Measurements from ENCODE around the gene TMEM163. TPM values are rescaled to one million over a fixed set of nuclear protein-coding genes. Genes with fewer than 3 reads are reported as not detected.

The TMEM163 gene
- total RNA-seq, 1 experiment from 2014 or later = 4.1 TPM

DNA sequence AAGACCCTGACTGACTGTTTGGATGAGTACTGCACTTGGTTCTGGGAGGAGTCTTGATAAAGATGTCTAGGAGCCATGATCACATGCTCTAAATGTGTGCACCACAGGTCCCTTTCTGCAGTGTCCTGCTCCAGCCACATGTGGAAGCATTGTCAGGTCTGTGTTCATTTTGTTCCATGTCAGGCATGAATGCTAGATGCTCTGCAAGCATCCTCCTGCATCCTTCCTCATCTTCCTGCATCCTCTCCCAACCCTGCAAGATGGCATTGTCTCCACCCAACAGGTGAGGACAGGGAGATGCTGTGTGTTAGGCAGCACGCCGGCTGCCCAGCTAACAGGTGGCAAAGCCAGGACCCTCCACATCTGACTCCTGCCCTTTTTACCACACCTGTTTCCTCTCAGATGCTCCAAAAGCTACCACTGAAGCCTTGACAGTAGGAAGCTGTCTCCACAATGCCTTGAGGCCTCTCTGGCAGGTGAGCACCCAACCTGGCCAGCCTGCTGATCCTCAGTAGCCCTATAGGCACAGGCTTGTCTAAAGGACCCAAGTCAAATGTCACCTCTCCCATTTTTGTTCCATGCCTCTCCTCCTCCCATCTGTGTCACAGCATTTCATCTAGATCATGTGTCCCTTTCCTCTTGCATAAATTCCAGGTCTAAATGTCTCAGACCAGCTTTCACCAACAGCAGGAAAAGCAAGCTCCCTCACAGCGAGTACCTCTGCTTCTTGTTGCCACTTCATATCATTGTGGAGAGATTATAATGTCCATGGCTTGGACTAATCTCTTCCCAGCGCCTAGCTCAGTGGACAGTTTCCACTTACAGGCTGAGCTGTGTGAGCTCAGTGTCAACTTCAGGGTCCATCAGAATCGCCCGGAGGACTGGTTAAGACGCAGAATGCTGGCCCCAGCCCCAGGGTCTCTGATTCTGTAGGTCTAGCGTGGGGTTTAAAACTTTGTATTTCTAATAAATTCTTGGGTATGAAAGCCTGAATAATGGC lies 55.0 kb downstream of the TMEM163 start:
- Mint-ChIP-seq H3K27ac (ENCODE audit: unreplicated experiment) (no peak overlapping the region), H3K9me3 (ENCODE audit: unreplicated experiment) (no peaks in the 10 kb centered on the region), H3K27me3 (ENCODE audit: insufficient read depth, unreplicated experiment) (no peaks in the 10 kb centered on the region), H3K4me1 (ENCODE audit: low read depth, unreplicated experiment) (no peaks in the 10 kb centered on the region), H3K4me3 (ENCODE audit: unreplicated experiment) (no peak overlapping the region), H3K36me3 (ENCODE audit: insufficient read depth, unreplicated experiment) (no peaks in the 10 kb centered on the region)
- H3K36me3 ChIP-seq (ENCODE audit: control insufficient read depth, insufficient read depth, low read length) = no peaks in the 10 kb centered on the region
- ChIA-PET POLR2A (no interaction called here), CTCF (no interaction called here)
- BruUV-seq (replicated peaks) = no TSS peak
- no peak for TF ChIP-seq CTCF (IDR thresholded peaks at IDR 0.05; ENCODE audit: insufficient read depth in 1 of 2, low read depth in 1 of 2, low read length in 1 of 2, severe bottlenecking in 1 of 2, unreplicated experiment in 1 of 2)
- H3K4me3 ChIP-seq (ENCODE audit: low read depth, low read length) = no peak overlapping the region
- no peaks in the 10 kb centered on the region for H3K4me1 ChIP-seq
- no peak for DNase-seq
- H3K27me3 ChIP-seq (replicated peaks; ENCODE audit: control insufficient read depth, insufficient read depth, low read length) = no peaks in the 10 kb centered on the region; the same call in 1 of the 2 replicates
- intact Hi-C loops (cut with micrococcal nuclease; ENCODE audit: unreplicated experiment) = no loop called here
- H3K9me3 ChIP-seq = no peaks in the 10 kb centered on the region

DNA sequence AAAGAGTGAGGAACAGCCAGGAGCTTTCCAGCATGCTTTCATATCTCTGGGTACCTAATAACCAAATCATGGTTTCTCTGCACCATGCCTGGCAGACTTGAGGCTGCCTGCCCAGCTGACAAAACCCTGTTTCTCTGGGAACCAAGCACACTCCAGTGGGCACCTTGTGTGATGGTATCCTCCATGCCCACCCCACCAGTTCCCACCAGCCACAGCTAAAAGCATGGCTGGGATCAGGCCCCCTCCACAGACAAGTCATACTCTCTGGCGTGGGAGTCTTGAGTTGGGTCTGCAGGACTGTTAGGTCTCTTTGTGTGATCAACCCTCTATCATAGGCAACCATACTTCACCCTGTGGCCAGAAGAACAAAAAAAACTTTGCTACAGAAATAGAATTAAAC lies 56.0 kb downstream of the TMEM163 start:
- no peak overlapping the region for H3K4me3 ChIP-seq (ENCODE audit: low read depth, low read length)
- no peaks in the 10 kb centered on the region for H3K9me3 Mint-ChIP-seq (ENCODE audit: unreplicated experiment)
- no peak for TF ChIP-seq CTCF (IDR thresholded peaks at IDR 0.05; ENCODE audit: insufficient read depth in 1 of 2, low read depth in 1 of 2, low read length in 1 of 2, severe bottlenecking in 1 of 2, unreplicated experiment in 1 of 2)
- H3K27me3 ChIP-seq (replicated peaks; ENCODE audit: control insufficient read depth, insufficient read depth, low read length) = no peaks in the 10 kb centered on the region; the same call in 1 of the 2 replicates
- ChIA-PET POLR2A (no interaction called here), CTCF (no interaction called here)
- no peaks in the 10 kb centered on the region for H3K4me1 Mint-ChIP-seq (ENCODE audit: low read depth, unreplicated experiment)
- H3K27me3 Mint-ChIP-seq (ENCODE audit: insufficient read depth, unreplicated experiment) = no peaks in the 10 kb centered on the region
- no TSS peak for BruUV-seq (replicated peaks)
- H3K27ac Mint-ChIP-seq (ENCODE audit: unreplicated experiment) = no peak overlapping the region
- no peak overlapping the region for H3K4me3 Mint-ChIP-seq (ENCODE audit: unreplicated experiment)
- DNase-seq = no peak
- intact Hi-C loops (cut with micrococcal nuclease; ENCODE audit: unreplicated experiment) = no loop called here
- no peaks in the 10 kb centered on the region for H3K4me1 ChIP-seq
- H3K36me3 Mint-ChIP-seq (ENCODE audit: insufficient read depth, unreplicated experiment) = no peaks in the 10 kb centered on the region
- no peaks in the 10 kb centered on the region for H3K9me3 ChIP-seq
- H3K36me3 ChIP-seq (ENCODE audit: control insufficient read depth, insufficient read depth, low read length) = no peaks in the 10 kb centered on the region

DNA sequence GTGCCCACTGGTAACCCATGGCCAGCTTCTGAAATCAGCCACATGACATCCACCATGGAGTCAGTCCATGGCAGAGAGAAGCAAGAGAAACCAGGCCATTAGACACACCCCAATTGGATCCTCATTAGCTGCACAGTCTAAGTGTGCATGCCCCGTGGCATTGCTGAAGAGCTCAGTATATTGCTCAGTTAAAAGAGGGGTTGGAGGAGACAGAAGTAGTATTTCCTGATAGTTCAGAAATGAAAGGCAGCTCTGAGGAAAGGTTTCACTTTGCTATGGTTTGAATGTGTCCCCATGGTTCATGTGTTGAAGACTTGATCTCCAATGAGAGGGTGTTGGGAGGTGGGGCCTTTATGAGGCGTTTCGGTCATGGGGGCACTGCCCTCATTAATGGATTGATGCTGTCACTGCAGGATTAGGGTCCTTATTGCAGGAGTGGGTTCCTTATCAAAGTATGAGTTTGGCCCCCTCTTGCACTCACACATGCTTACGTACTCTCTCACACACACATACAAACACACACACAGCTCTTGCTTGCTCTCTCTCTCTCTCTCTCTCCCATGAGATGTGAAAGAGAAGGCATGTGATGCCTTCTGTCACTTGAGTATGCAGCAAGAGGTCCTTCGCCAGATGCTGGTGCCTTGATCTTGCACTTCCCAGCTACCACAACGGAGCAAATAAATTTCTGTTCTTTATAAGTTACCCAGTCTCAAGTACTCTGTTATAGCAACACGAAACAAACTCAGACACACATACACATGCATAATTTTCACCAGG lies 58.0 kb downstream of the TMEM163 start:
- DNase-seq = no peak
- Mint-ChIP-seq H3K36me3 (ENCODE audit: insufficient read depth, unreplicated experiment) (no peaks in the 10 kb centered on the region), H3K27ac (ENCODE audit: unreplicated experiment) (no peak overlapping the region), H3K9me3 (ENCODE audit: unreplicated experiment) (no peaks in the 10 kb centered on the region), H3K4me1 (ENCODE audit: low read depth, unreplicated experiment) (no peaks in the 10 kb centered on the region), H3K27me3 (ENCODE audit: insufficient read depth, unreplicated experiment) (no peaks in the 10 kb centered on the region), H3K4me3 (ENCODE audit: unreplicated experiment) (no peak overlapping the region)
- intact Hi-C loops (cut with micrococcal nuclease; ENCODE audit: unreplicated experiment) = no loop called here
- no TSS peak for BruUV-seq (replicated peaks)
- no peak for TF ChIP-seq CTCF (IDR thresholded peaks at IDR 0.05; ENCODE audit: insufficient read depth in 1 of 2, low read depth in 1 of 2, low read length in 1 of 2, severe bottlenecking in 1 of 2, unreplicated experiment in 1 of 2)
- ChIA-PET CTCF (no interaction called here), POLR2A (no interaction called here)
- Histone ChIP-seq H3K27me3 (replicated peaks; ENCODE audit: control insufficient read depth, insufficient read depth, low read length) (no peaks in the 10 kb centered on the region; the same call in 1 of the 2 replicates), H3K4me1 (0 out of 2 replicates have a peak, but pooled peaks cover 4% of the 10 kb centered on the region), H3K9me3 (no peaks in the 10 kb centered on the region), H3K36me3 (ENCODE audit: control insufficient read depth, insufficient read depth, low read length) (no peaks in the 10 kb centered on the region), H3K4me3 (ENCODE audit: low read depth, low read length) (no peak overlapping the region)

Data from Caco-2 (cell line).